CD4-positive, alpha-beta T cell treated with Interleukin-15 for 1 hour (primary cell): ENCODE results near the gene BSPRY.
A peak's percentile ranks its signal among the peaks of the same experiment; 100 is the strongest.

ENCODE experiments used
- DNase-seq: peaks from one replicate; pipeline ENCODE4 v3.0.0-alpha.2; 2020

Gene BSPRY

GRCh38 chr9:113341712-113342410 lies 7.5 kb upstream of the BSPRY start:
- DNase-seq, result no peak

GRCh38 chr9:113343732-113344231 lies 5.6 kb upstream of the BSPRY start:
- DNase-seq, result no peak

DNA sequence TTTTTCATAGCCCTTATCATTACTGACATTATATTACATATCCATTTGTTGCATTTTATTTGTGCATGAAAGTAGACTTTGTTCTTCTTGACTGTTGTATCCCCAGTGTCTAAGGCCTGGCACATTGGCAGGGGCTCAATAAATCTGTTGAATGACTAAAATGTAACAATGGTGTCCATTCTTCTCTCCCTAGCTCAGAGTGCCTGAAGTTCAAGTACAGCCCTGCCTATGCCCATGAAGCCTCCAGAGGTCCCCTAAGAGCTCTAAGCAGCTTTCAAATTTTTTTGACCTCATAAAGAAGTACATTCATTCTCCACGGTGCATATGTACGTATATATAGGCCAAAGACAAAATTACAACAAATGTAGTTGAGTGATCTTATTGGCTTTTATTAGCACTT lies 4.2 kb upstream of the BSPRY start:
- DNase-seq, result no peak

DNA sequence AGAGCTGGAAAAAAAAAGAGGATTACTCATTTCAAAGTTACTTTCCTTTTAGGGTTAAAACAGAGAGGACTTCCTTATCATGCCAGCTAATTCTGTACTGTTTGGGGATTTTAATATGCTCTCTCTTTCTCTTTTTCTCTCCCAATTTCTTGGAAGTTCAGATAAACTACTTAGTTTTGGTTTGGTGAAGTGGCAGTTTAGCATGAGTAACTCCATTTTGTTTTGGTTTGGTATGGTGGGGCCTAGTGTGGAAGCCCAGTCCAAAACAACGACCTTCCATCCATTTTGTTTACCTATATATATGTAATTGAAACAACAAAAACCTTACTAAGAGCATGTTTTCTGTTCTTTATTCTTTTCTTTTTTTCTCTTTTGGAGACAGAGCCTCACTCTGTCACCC lies 3.7 kb upstream of the BSPRY start:
- no peak for DNase-seq

DNA sequence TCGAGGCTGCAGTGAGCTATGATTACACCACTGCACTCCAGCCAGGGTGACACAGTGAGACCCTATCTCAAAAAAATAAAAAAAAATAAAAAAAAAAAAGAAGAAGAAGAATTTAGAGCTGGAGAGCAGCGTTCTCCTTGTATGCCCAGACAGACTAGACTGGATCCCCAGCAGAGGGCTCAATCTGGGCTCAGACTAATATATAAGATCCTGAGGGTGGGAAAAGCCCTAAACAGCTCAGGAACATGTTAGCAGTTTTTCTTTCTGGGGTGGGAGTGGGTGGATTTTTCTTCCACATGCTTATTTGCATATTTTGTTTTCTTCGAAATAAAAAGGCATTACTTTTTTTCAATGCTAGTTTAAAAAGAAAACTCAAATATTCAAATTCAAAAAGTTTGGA lies 904 bp upstream of the BSPRY start:
- DNase-seq, result no peak

- no peak for DNase-seq
Observed at GRCh38 chr9:113349066-113349444, 286 bp upstream of the BSPRY start.

- no peak for DNase-seq
Observed at GRCh38 chr9:113350107-113350661, 843 bp downstream of the BSPRY start.

DNA sequence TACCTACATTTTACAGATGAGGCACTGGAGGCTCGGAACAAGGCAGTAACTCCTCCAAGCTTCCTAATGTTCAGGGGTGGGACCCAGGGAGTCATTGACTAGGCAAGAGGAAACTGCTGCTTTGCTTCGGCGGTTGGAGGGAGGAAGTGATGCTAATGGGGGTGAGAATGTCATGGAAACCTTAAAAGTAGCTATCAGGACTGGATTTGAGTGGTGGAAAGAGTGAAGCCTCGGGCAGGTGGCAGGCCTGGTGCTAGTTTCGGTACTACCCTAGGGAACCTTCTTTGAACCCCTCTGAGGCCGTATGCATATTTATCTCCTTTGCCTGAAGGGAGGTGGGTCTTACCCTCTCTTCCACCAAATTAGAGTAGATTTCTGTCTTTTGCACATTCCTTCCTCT lies 1.6 kb downstream of the BSPRY start:
- peak; percentile 48 for DNase-seq

DNA sequence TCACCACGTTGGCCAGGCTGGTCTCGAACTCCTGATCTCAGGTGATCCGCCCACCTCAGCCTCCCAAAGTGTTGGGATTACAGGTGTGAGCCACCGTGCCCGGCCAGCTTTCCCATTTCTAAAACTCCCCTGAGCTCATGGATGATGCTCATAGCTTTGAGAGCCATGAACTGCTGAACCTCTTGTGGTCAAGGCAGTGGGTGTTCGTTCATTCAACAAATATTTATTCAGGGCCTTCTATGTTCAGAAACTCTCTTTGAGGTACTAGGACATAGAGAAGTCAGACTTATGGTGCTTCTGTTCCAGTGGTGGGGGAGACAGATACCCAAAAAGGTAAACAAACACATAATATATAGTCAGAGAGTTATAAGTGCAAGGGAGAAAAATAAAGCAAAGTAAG lies 2.7 kb downstream of the BSPRY start:
- DNase-seq, result no peak

- no peak for DNase-seq
Observed at GRCh38 chr9:113352411-113352810, 3.1 kb downstream of the BSPRY start.

DNA sequence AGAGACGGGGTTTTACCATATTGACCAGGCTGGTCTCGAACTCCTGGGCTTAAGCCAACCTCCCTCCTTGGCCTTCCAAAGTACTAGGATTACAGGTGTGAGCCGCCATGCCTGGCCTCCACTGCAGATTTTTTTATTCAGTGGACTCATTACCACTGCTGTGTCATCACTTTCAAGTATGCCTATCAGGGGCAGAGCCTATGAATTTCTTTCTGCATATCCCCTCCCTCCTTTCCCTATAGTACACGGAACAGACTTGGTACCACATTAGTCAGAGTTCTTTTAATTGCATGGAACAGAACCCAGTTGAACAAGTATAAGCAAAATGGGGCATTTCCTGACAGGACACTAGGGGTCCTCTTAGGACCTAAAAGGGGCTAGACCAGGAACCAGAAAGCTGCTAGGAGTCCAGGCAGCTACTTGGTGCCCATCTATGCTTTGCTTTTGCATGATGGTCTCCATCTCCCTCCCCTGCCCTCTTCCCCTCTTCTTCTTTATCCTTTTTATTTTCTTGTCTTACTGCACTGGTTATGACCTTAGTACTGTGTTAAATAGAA lies 5.8 kb downstream of the BSPRY start:
- no peak for DNase-seq

- DNase-seq, result no peak
Observed at GRCh38 chr9:113356686-113357292, 7.4 kb downstream of the BSPRY start.

DNA sequence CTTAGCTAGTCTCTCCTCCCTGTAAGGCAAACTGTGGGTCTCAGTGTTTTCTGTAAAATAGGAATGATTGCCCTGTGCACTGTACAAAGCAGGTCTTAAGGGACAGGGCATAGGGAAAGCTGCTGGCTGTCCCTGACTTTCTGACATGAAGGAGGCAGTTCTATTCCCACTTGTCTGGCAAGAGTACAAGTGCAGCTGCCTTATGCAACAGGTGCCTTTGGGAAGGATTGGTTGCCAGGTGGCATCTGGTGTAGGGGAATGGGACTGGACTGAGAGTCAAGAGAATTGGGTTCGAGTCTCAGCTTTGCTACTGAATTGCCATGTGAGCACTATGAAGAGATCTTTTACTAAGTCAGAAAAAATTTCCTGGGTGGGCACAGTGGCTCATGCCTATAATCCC lies 10.0 kb downstream of the BSPRY start:
- DNase-seq, result no peak

DNA sequence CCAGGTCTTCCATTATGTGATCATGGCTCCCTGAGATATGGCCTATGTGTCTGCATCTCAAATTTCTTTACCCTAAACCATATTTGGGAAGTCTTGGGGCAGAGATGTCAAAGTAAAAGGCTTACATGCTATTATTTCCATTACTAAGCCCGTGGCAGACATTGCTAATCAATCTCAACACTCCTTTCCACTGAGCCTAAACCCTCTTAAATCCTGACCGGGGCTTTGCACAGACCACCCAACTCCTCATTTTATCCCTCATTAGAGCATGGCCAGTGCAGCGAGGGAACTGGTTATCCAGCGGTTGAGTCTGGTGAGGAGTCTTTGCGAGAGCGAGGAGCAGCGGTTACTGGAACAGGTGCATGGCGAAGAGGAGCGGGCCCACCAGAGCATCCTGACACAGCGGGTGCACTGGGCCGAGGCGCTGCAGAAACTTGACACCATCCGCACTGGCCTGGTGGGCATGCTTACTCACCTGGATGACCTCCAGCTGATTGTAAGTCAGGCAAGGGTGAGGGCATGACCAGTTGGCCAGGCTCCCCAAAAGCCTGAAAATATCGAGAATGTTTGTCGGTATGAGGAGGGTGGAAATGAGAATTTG lies 11.0 kb downstream of the BSPRY start:
- DNase-seq, result no peak

DNA sequence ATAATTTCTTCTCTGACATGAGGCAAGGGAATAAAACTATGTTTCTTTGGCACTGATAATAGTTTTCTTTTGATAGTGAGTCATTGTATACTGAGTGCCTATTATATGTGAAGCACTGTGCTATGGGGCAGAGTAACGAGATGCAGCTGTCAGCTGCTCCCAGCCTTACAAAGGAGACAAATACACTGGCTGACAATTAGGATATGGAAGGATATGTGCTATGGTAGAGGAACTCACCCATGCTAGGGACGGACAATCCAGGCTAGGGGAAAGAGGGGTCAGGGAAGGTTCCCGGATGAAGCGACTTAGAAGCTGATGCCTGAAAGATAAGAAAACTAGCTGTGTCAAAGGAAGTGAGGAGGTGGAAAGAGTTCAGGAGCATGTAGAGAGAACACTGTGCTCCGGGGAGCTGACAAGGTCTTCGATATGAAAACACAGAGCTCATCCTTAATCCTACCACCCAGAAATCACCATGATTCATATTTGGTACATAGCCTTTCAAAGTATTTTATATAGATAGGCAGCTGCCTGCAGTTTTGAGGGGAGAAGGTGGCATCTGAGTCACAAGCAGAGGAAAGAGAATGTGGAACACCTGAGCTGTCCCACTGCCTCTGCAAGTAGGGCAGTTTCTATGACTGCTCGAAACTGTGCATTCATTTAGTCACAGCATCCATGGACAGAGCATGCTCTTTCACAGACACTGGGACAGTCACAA lies 12.1 kb downstream of the BSPRY start:
- no peak for DNase-seq

GRCh38 chr9:113363336-113363735 lies 14.0 kb downstream of the BSPRY start:
- no peak for DNase-seq

GRCh38 chr9:113364951-113365350 lies 15.6 kb downstream of the BSPRY start:
- DNase-seq, result no peak

DNA sequence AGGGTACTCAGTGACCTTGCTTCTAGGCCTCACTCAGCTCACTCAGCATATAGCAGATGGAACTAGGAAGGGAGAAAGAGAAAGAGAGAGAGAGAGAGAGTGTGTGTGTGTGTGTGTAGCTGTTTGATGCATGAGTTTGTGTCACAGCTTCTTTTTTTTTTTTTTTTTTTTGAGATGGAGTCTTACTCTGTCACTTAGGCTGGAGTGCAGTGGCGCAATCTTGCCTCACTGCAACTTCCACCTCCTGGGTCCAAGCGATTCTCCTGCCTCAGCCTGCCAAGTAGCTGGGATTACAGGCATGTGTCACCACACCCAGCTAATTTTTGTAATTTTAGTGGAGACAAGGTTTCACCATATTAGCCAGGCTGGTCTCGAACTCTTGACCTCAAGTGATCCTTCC lies 16.3 kb downstream of the BSPRY start:
- DNase-seq, result peak; percentile 29

GRCh38 chr9:113368348-113368981 lies 19.1 kb downstream of the BSPRY start:
- DNase-seq, result no peak

GRCh38 chr9:113368982-113369854 lies 19.9 kb downstream of the BSPRY start:
- no peak for DNase-seq

DNA sequence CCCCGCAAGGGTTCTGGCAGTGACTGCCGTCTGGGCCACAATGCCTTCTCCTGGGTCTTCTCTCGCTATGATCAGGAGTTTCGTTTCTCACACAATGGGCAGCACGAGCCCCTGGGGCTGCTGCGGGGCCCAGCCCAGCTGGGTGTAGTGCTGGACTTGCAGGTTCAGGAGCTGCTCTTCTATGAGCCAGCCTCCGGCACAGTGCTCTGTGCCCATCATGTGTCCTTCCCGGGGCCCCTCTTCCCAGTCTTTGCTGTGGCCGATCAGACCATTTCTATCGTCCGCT lies 20.5 kb downstream of the BSPRY start:
- DNase-seq, result no peak

- DNase-seq, result no peak
Observed at GRCh38 chr9:113370806-113371325, 21.5 kb downstream of the BSPRY start.
